Stimulated activated CD8-positive, alpha-beta memory T cell treated with anti-CD3 and anti-CD28 coated beads, Interleukin-15, amount 100 ng/mL, for 1 hour (primary cell): ENCODE data around the gene ANKRD13C.
"Not testable (repeated sequence)": the region's sequence is repeated elsewhere in the genome, so short reads cannot be mapped to it uniquely, and the experiment has no call there.

Experiments used
- DNase-seq: peaks from one replicate; pipeline ENCODE4 v3.0.0-alpha.2; 2020; ENCODE audit warnings: low read depth

The ANKRD13C gene

DNA sequence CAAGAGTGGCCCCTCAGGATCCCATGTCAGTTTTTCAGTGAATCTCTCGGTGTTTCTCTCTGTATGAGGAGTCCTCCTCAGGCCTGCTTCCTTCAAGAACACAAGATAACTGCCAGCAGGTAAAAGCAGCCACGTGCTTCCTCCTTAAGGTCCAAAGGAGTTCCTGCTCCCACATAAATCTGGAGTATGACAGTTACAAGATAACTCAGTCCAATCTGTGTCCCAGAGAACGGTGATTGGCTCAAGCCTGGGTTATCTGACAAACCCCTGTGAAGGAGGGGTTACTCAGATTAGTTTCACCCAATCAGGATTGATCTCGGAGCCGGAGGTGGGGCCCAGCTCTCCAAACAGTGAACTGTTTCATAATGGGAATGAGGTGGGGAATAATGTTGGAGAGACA, 5.8 kb upstream of the ANKRD13C start:
- no peak for DNase-seq

DNA sequence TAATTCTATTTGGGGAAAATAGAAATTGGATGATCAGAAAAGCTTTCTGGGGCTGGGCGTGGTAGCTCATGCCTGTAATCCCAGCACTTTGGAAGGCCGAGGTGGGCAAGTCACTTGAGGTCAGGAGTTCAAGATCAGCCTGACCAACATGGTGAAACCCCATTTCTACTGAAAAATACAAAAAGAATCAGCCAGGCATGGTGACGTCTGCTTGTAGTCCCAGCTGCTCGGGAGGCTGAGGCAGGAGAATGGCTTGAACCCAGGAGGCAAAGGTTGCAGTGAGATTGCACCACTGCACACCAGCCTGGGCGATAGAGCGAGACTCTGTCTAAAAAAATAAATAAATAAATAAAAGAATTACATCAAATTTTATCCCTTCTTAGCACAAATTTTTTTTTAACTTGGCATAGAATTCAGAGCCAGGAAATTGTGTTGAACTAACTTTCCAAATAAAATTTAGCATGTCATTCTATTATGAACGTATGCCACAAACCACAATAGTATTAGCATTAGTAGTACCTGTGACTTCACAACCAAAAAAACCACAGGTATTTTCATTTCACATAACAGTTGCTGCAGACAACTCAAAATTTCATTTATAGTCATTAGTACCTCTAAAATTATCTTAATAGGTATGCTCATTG, 4.5 kb upstream of the ANKRD13C start:
- DNase-seq = no peak

DNA sequence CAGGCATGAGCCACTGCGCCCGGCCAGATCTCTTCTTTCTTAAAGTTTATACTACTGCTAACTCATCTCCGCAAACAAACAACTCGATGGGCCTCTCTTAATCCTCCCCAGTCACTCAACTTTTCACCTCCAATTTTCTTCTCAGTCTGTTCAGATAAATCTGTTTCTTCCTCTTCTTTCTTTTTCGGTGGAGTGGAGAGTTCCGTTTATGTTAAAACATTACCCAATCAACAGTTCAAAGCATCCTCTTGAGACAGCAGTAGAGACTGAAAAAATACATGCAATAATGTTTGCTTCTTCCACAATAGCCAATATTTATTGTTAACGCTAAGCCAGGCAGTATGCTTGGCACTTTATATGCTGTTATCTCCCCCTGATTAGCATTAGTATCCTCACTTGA, 1.4 kb upstream of the ANKRD13C start:
- no peak for DNase-seq

DNA sequence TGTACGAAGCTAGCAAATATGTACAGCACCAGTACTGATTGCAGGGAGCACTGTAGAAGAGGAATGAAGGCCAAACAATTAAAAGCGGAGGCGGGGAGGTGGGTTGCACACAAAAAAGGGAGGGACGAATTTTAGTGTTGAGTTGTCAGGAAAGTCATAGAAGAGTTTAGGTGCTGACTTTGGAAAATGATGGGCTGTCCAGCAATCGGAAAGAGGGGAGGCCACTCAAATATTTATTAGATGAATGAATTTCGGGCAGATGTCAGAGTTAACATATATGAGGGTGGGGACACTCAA, 537 bp upstream of the ANKRD13C start:
- DNase-seq = no peak

DNA sequence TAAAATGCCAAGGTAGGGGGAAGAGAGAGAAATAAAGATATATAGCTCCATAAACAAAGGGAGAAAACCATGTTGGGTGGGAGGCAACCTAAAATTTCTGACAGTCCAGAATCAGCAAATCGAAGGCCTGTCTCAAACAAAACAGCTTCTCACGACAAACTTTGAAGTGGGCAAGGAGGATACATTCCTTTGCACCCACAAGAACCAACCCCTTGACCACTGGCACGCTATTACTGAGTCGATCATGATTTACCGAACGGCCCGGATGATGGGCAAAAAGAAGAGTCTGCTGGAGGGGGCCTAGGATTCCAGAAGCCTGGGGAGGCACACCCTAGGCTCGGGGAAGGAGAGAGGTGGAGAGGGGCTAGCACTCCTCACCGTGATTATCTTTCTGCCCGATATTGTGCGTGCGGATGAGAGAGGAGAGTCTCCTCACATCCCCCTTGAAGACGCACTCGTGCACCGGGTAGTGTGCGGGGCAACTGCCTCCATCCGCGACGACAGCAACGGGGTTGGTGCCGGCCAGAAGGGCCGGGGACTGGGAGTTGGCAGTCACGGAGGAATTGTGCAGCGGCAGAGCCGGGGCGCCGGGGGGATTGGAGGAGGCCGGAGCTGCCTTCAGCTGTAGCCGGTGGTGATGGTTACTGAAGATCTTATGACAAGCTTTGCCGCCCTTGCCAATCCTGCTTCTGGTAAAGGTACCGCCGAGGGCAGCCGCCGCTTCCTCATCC, 756 bp downstream of the ANKRD13C start:
- DNase-seq = no peak

DNA sequence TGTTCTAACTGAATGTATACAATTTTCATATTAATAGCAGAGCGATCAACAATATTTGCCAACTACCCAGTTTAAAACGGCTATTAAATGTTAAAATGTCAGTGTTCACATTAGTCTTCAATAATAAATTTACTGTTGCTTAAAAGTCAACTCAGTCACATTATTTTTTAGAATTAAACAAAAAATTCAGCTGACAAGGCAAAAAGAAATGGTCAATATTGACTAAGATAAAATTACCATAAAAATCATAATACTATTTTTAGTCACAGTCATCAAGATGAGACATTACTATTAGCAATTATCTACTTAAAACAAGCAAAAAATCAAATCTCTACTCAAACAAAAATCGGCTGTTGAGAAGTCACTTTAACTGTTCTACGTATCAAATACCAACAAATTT, 1.5 kb downstream of the ANKRD13C start:
- no peak for DNase-seq

DNA sequence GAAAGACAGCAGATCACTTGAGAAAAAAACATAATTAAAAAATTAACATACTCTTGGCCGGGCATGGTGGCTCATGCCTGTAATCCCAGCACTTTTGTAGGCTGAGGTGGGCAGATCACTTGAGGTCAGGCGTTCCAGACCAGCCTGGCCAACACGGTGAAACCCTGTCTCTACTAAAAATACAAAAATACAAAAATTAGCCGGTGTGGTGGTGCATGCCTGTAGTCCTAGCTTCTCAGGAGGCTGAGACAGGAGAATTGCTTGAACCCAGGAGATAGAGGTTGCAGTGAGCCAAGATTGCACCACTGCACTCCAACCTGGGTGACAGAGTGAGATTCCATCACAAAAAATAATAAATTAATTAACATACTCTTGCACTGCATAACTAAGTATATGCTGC, 4.7 kb downstream of the ANKRD13C start:
- not testable (repeated sequence) for DNase-seq

DNA sequence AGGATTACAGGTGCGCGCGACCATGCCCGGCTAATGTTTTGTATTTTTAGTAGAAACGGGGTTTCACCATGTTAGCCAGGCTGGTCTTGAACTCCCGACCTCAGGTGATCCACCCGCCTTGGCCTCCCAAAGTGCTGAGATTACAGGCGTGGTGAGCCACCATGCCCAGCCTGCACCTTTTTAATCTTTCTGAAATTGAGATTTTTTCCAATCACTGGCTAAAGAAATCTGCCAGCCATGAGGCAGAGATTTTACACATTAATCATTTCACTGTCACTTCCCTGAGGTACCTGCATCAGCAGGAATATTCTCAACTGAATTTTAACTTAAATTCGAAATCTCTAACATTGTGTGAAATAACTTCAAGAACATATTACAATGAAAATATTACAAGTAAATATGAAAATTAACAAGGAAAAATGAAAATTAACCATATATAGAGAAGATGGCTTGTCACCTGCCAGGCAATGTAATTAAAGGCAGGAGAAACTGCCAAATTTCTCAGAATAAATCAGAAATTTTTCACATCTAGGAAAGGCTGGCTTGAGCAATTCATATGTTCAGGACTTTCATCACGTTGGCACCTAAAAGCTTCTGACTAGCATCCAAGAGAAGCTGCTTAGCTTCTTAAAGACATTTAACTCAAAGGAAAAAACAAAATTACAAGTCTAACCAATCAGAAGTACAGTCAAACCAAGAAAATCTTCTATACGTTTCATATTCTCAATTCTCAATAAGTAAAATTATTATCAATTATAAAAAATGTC, 5.9 kb downstream of the ANKRD13C start:
- no peak for DNase-seq

DNA sequence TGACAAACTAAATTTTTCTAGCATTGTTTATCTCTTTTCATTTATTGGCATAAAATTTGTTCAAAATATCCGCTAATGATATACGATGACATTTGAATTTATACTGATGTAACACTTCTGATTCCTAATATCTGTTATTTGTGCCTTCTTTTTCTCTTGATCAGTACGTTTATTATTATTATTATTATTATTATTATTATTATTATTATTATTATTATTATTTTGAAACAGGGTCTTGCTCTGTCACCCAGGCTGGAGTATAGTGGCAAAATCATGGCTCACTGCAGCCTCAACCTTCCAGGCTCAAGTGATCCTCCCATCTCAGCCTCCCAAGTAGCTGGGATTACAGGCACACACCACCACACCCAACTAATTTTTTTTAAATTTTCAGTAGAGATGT, 14.9 kb downstream of the ANKRD13C start:
- not testable (repeated sequence) for DNase-seq

DNA sequence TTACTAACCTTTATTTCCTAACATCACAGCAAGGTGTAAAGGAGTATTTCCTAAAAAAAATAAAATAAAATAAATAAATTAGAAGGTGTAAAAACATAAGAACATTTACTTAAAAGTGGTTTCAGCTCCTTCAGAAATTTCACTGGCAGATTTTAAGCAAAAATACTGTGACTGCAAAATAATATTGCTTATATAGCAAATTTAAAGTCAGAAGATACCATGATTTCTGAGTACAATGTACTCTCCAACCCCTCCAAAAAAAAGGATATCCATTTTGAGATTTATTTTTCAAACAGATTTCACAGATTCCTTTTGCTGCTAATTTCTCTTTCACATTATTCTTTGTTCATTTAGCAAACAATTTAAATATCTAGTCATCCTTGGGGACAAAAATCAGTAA, 18.5 kb downstream of the ANKRD13C start:
- no peak for DNase-seq

DNA sequence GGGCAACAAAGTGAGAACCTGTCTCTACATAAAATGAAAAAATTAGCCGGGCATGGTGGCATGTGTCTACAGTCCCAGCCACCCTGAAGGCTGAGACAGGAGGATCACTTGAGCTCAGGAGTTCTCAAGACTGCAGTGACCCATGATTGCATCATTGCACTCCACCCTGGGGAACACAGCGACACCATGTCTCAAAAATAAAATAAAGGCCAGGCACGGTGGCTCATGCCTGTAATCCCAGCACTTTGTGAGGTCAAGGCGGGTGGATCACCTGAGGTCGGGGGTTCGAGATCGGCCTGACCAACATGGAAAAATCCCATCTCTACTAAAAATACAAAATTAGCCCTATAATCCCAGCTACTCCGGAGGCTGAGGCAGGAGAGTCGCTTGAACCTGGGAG, 20.1 kb downstream of the ANKRD13C start:
- no peak for DNase-seq

DNA sequence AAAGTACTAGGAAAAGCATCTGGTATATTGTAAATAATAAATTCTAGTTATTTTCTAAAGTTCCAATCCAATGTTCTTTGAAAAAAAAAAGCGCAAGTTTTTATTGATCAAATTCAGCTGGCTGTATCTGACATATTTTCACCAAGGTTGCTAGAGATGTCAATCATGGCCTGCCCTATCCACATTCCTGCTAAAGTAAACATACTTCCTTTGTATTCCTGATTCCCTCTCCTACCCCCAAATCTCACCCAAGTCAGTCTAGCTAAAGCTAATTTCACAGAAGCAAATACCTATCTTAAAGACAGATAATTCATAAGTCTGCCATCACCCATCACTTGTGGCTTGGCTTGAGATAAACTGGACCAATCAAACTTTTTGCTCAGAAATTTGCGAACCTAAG, 21.3 kb downstream of the ANKRD13C start:
- DNase-seq = no peak

DNA sequence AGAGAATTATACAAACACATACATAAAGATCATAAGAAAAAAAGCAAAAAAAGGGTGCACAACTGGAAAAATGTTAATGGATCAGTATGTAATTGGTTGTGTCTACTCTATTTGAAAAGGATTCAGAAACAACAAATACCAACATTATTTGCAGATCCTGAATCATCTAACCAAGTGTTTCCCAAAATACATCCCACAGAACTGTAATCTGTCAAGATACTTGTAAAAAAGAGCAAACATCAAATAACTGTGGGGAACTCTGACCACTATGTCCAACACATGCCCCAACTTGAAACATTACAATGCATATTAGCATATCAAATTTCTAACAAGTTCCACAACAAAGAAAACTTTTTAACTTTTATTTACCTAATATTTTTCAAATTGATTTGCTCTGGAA, 22.6 kb downstream of the ANKRD13C start:
- no peak for DNase-seq

DNA sequence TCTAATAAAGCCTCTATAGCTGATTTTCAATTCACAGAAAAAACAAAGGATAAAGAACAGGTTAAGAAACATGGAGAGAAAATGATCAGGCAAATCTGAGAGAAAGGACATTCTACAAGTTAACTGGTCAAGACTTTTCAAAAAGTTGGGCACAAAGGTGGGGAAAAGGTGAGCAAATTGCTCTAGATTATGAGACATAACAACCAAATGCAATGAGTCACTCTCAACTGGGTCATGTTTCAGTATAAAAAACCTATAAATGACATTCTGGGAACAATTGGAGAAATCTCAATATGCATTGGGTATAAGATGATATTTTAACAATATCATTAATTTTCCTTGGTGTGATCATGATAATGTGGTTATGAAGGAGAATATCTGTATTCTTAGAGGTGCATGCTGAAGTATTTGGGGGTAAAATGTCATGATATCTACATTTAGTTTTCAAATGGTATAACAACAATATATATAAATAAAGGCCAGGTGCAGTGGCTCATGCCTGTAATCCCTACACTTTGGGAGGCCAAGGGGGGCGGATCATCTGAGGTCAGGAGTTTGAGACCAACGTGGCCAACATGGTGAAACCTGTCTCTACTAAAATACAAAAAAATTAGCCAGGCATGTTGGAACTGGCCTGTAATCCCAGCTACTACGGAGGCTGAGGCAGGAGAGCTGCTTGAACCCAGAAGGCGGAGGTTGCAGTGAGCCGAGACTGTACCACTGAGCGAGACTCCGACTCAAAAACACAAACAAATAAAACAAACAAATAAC, 27.0 kb downstream of the ANKRD13C start:
- DNase-seq = no peak

DNA sequence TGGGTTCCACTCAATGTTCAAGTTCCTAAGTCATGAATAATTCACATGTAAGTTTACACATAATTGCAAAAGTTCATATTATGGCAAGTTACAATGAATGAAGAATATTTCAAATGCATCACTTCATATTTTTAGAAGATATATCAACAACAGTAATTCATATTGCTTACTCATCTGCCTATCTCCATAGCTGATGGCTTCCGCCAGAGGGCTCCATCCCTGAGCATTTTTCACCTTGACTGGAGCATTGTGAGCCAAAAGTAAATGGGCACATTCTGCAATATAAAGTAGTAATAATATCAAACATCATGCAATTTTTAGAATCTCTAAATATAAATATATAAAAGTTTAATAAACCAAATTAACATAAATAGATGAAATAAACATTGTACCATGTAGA, 29.8 kb downstream of the ANKRD13C start:
- no peak for DNase-seq

DNA sequence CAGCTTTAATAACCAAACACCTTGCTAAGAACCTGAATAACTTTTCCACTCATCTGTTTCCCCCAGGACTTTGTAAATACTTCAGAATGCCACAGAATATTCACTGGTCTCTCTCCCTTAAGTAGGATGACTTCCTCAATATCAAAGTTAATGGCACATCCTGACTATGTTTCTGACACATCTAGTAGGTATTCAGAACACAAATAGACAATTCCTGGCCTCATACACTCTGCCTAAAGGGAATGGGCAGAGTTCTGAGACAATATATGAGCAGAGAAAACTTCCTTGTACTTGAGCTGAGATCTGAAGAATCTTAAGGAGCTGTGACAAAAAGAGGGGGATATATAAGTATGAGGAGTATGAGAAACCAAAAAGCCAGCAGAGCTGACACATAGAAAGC, 34.8 kb downstream of the ANKRD13C start:
- DNase-seq = no peak

DNA sequence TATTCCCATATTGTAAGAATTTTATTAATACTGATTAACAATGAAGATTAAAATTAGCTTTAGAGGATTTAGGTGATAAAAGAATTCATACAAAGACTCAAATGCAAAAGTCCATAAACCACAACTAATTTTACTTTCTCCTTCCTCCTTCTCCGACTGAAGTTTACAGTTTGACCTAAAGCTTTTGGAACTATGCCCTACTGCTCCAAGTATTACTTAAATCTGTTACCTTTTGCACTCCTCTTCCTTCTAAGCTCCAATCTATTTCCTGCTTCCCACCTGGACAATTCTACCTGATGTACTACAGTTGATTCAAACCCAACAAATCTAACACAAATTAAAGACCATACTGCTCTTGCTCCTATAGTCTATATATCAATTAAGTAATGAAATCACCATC, 36.3 kb downstream of the ANKRD13C start:
- no peak for DNase-seq

DNA sequence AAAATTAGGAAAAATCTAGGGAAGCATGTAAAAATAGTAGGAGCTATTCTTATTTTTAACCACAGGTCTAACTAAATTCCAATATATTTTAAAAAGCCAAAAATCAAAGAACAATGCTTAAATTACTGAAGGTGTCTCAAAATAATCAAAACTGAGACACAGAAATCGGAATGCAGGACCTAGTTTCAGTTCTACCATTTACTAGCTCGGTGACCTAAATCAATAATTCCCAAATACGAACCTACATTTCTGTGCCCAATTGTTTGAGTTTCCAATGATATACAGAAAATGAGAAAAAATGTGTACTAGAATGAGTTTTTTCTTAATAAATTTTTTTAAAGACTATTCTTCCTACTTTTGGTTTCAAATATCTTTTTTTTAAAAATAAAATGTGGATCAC, 37.4 kb downstream of the ANKRD13C start:
- no peak for DNase-seq

DNA sequence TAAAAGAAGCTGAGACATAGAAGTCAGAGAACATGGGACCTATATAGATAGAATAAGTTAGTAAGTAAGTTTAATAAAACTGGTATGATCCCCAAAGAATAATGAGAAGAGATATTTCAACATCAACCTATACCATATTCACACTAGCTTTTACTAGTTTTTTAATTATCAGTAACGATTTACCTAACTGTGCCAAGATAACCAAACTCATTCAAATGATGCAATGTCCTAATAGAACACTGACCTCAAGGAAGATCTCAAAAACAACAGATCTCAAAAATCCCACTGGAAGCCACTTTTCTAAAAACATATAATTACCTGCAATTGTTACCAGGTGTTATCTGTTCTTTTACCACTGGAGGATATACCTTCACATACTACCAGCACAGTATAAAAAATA, 38.7 kb downstream of the ANKRD13C start:
- DNase-seq = no peak

DNA sequence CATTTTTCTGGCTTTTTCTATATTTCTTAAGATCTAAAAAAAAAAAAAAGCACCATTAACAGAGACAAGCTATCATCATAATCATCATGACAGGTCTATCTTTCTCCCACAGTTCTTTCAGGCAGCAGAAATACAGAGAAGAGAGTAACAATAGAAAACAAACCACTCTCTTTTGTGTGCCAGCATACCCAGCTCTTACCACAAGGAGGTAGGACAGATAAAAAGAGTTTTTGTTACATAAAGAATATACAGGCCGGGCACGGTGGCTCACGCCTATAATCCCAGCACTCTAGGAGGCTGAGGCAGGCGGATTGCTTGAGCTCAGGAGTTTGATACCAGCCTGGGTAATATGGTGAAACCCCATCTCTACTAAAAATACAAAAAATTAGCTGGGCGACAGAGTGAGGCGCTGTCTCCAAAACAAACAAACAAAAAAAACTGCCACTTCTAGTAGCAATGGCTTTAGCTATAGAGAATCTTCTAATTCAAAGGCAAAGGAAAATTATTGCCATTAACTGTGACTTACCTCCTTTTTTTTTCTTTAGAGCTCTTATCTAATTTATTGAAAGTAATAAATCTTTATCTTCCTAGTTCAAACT, 39.7 kb downstream of the ANKRD13C start:
- DNase-seq = no peak

DNA sequence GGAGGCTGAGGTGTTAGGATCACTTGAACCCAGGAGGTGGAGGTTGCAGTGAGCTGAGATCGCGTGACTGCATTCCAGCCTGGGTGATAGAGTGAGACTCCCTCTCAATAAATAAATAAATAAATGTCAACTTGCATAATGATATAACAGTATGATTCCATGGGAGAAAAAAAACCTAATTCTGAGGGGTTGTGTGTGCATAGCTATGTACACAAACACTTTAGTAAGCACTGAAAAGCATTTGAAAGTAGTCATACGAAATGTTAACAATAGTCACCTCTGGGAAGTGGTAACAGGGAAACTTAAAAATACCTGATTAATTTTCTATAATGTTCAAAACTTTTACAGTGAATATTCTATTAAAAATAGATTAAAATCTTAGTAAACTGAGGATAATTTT, 43.2 kb downstream of the ANKRD13C start:
- no peak for DNase-seq

DNA sequence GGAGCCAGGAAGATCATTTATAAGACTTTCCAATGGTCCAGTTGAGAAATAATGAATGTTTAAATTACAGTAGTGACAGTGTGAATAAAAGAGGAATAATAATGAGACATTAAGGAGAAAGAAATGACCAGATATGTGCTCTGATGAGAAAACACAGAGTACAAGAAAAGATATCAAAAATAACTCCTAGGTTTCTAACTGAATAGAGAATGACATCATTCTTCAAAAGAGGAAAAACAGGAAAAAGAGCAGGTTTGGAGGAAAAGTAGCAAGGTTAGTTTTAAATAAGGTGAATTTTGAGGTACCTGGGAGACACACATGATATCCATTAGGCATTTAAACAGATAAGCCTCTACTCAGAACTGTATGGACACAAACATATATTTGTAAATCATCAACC, 55.0 kb downstream of the ANKRD13C start:
- DNase-seq = no peak
